B cell (primary cell): Measurements from ENCODE around the gene TLE5. TPM values are rescaled to one million over a fixed set of nuclear protein-coding genes. Genes with fewer than 3 reads are reported as not detected.
A peak's percentile ranks its signal among the peaks of the same experiment; 100 is the strongest.

Experiments used
- ATAC-seq: fragments of 200-7000 bp; cut with Tn5 transposase; one replicate; pipeline ENCODE4 v1.10.0; 2021; ENCODE audit warnings: low read depth, mild to moderate bottlenecking, moderate number of reproducible peaks, moderate library complexity
- CTCF ChIA-PET: fragments of 350-600 bp; sonication (Branson Sonifier 250); formaldehyde crosslinking; loops from one replicate; lab custom pipeline; 2021; ENCODE audit warnings: antibody characterized with exemption, inconsistent platforms; lab: Charles Lee
- POLR2A ChIA-PET: fragments of 350-600 bp; sonication (Branson Sonifier 250); formaldehyde crosslinking; loops from one replicate; lab custom pipeline; 2021; ENCODE audit warnings: antibody characterized with exemption; lab: Charles Lee
- DNase-seq: peaks from one replicate; pipeline ENCODE4 v3.0.0; 2013
- H2AFZ ChIP-seq: 2 replicates; pipeline ENCODE4 v1.6.1; 2012; ENCODE audit warnings: mild to moderate bottlenecking, low read depth, low read length; ENCODE audit not compliant: insufficient read depth, poor library complexity, severe bottlenecking
- H3K27ac ChIP-seq, 2 donors: 1 replicate in 1 of 2; 2 replicates in 1 of 2; pipeline ENCODE4 v1.5.1; 2012 to 2013; ENCODE audit warnings: low read length in 2 of 2, mild to moderate bottlenecking in 2 of 2, moderate library complexity in 1 of 2
- H3K27me3 ChIP-seq, 4 experiments: fragments of 200-600 bp in 1 of 4; sonication (generic) in 1 of 4; replicated peaks in 1 of 4; 1 replicate in 2 of 4; 2 replicates in 2 of 4; pipeline versions ENCODE4 v1.6.1 to v1.7.0; 2013 to 2016; ENCODE audit warnings: low read length in 3 of 4, mild to moderate bottlenecking in 2 of 4, mixed read lengths in 1 of 4, moderate library complexity in 1 of 4; ENCODE audit not compliant: insufficient read depth in 4 of 4, control insufficient read depth in 3 of 4; ENCODE audit errors: control extremely low read depth in 1 of 4
- H3K36me3 ChIP-seq, 2 experiments: replicated peaks in 1 of 2; 1 replicate in 1 of 2; 2 replicates in 1 of 2; pipeline versions ENCODE4 v1.6.1 to v1.7.1; 2013; ENCODE audit warnings: low read length in 1 of 2; ENCODE audit not compliant: insufficient read depth in 2 of 2, control insufficient read depth in 1 of 2; ENCODE audit errors: control extremely low read depth in 1 of 2, extremely low read depth in 1 of 2
- H3K4me1 ChIP-seq, 2 donors: fragments of 200-600 bp in 1 of 2; sonication (generic) in 1 of 2; 1 replicate in 1 of 2; 2 replicates in 1 of 2; pipeline versions ENCODE4 v1.5.1 to v1.6.1; 2013 to 2017; ENCODE audit warnings: low read length in 2 of 2; ENCODE audit not compliant: control insufficient read depth in 2 of 2, insufficient read depth in 2 of 2
- H3K4me2 ChIP-seq: replicated peaks from 2 replicates; pipeline ENCODE3; 2012; ENCODE audit warnings: mild to moderate bottlenecking, low read depth, low read length; ENCODE audit not compliant: poor library complexity, severe bottlenecking
- H3K4me3 ChIP-seq, 5 experiments: fragments of 200-600 bp in 1 of 5; sonication (generic) in 1 of 5; 1 replicate in 3 of 5; 2 replicates in 2 of 5; pipeline versions ENCODE4 v1.5.1 to v1.7.0; 2011 to 2016; ENCODE audit warnings: low read length in 4 of 5, mild to moderate bottlenecking in 4 of 5, low read depth in 2 of 5, control low read depth in 1 of 5, moderate library complexity in 1 of 5; ENCODE audit not compliant: insufficient read depth in 1 of 5; ENCODE audit errors: control extremely low read depth in 1 of 5, extremely low read depth in 1 of 5
- H3K79me2 ChIP-seq: fragments of 200-600 bp; sonication (generic); one replicate; pipeline ENCODE4 v1.6.0; 2016; ENCODE audit warnings: low read length; ENCODE audit not compliant: control insufficient read depth, insufficient read depth
- H3K9ac ChIP-seq: fragments of 200-600 bp; sonication (generic); 2 replicates; pipeline ENCODE4 v1.6.1; 2017; ENCODE audit warnings: mild to moderate bottlenecking, low read length, moderate library complexity
- H3K9me3 ChIP-seq, 3 donors: one replicate each; pipeline versions ENCODE4 v1.6.1 to v1.7.1; 2013; ENCODE audit warnings: low read length in 2 of 3; ENCODE audit not compliant: control insufficient read depth in 2 of 3, insufficient read depth in 1 of 3; ENCODE audit errors: control extremely low read depth in 1 of 3
- H4K20me1 ChIP-seq: 2 replicates; pipeline ENCODE4 v1.6.0; 2012; ENCODE audit warnings: mild to moderate bottlenecking, low read length; ENCODE audit not compliant: insufficient read depth, control insufficient read depth, poor library complexity, severe bottlenecking
- H3K27ac Mint-ChIP-seq: one replicate; pipeline ENCODE4 v1.8.0; 2021; ENCODE audit warnings: mixed read lengths
- H3K27me3 Mint-ChIP-seq: one replicate; pipeline ENCODE4 v1.8.0; 2021; ENCODE audit warnings: mixed read lengths
- H3K4me1 Mint-ChIP-seq: one replicate; pipeline ENCODE4 v1.8.0; 2021; ENCODE audit warnings: mixed read lengths
- H3K4me3 Mint-ChIP-seq: one replicate; pipeline ENCODE4 v1.8.0; 2021; ENCODE audit warnings: mixed read lengths
- H3K9me3 Mint-ChIP-seq: one replicate; pipeline ENCODE4 v1.8.0; 2022; ENCODE audit warnings: mixed read lengths; ENCODE audit not compliant: insufficient read depth
- CTCF ChIP-seq: fragments of 200-600 bp; IDR thresholded peaks from one replicate; pipeline ENCODE4 v1.8.0; 2022; ENCODE audit warnings: antibody characterized with exemption, mild to moderate bottlenecking
- EZH2 ChIP-seq: IDR thresholded peaks from 2 replicates; pipeline ENCODE4 v1.6.1; 2012; ENCODE audit warnings: borderline replicate concordance, low read depth, mild to moderate bottlenecking, moderate library complexity, low read length; ENCODE audit not compliant: insufficient read depth, poor library complexity, severe bottlenecking
- WGBS: methylation state at CpG from one replicate; pipeline ENCODE4 v1.1.5; 2013; ENCODE audit warnings: missing lambda C conversion rate; ENCODE audit not compliant: insufficient coverage; 5-methylcytosine and 5-hydroxymethylcytosine counted together
- intact Hi-C: fragments of 100-400 bp; cut with micrococcal nuclease; formaldehyde crosslinking; loops from one replicate; pipeline ENCODE4 v1.10.0; 2022
- polyA plus RNA-seq: library from polyadenylated mRNA; depleted of rRNA; stranded (reverse); fragments of >200 nt; gene quantifications from 2 replicates; pipeline ENCODE4 v1.2.3, GENCODE V29; 2012
- total RNA-seq, 2 donors: library from RNA; stranded (reverse); fragments of 120-200 nt in 1 of 2; gene quantifications; 1 replicate in 1 of 2; 2 replicates in 1 of 2; pipeline versions ENCODE4 v1.2.3 to v1.2.4, GENCODE V29; 2013 to 2022

The TLE5 gene
- total and polyA plus RNA-seq, 2 donors (not counting 1 experiment from before 2014, with no cell fraction given): 697 to 1,132 TPM

DNA sequence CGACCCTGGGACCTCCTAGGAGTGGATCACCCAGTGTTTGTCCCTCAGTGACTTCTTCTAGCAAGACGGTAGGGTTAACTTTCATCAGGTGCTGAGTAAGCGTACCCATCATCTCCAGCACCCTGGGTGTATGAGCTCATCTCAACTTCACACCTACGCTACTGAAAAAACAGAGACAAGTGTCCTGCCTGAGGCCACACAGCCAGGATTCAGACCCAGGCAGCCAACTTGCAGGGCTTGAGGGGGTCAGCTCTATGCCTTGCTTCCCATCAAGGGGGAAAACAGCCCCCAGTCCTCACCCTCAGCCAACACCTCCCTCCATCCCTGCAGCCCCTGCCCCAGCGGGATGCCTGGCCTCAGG lies 37.8 kb downstream of the TLE5 start:
- no peak overlapping the region for H3K27ac ChIP-seq
- intact Hi-C loops: no loop called here
- peak overlapping the region; percentile 41 for H3K4me2 ChIP-seq
- no peaks in the 10 kb centered on the region for H4K20me1 ChIP-seq
- Mint-ChIP-seq H3K27ac (no peak overlapping the region), H3K27me3 (peaks cover 45% of the 10 kb centered on the region), H3K4me1 (peaks cover 15% of the 10 kb centered on the region), H3K4me3 (no peak overlapping the region), H3K9me3 (no peaks in the 10 kb centered on the region)
- H3K36me3 ChIP-seq: no peaks in the 10 kb centered on the region
- DNase-seq (no peak), ATAC-seq (no peak)
- H3K27me3 ChIP-seq: peaks cover 0 to 50% (median 25%) of the 10 kb centered on the region in 4 experiments
- H3K9me3 ChIP-seq: peaks cover 0 to 9% (median 2%) of the 10 kb centered on the region in 3 donors
- 31% methylated on average over 3 of the region's 5 CpGs for WGBS
- ChIA-PET POLR2A (interaction anchor here (1.0 kb wide), 1 partner anchor 11 kb away, joined by 3 read pairs; no protein-coding TSS in a partner anchor), CTCF (interaction anchor here (1.4 kb wide), 1 partner anchor 62 kb away, joined by 6 read pairs; no protein-coding TSS in a partner anchor)
- no peaks in the 10 kb centered on the region for H3K79me2 ChIP-seq
- H3K4me1 ChIP-seq: peaks cover 21 to 26% of the 10 kb centered on the region in 2 donors
- no peak overlapping the region for H2AFZ ChIP-seq
- no peak overlapping the region for H3K4me3 ChIP-seq
- TF ChIP-seq CTCF (no peak), EZH2 (no peak)
- H3K9ac ChIP-seq: no peak overlapping the region

GRCh38 chr19:3020321-3020960 lies 41.9 kb downstream of the TLE5 start:
- 88% methylated on average over 13 of the region's 18 CpGs for WGBS
- no peaks in the 10 kb centered on the region for H3K9me3 ChIP-seq
- H4K20me1 ChIP-seq: no peaks in the 10 kb centered on the region
- DNase-seq (no peak), ATAC-seq (no peak)
- intact Hi-C loops: no loop called here
- POLR2A ChIA-PET: interaction anchor here (0.7 kb wide), 1 partner anchor 19 kb away, joined by 15 read pairs; no protein-coding TSS in a partner anchor
- no peak overlapping the region for H2AFZ ChIP-seq
- no peak overlapping the region for H3K4me3 Mint-ChIP-seq
- peaks cover 10% of the 10 kb centered on the region for H3K4me1 Mint-ChIP-seq
- H3K4me3 ChIP-seq: no peak overlapping the region
- peaks cover 26% of the 10 kb centered on the region for H3K27me3 Mint-ChIP-seq
- H3K9me3 Mint-ChIP-seq: no peaks in the 10 kb centered on the region
- no peaks in the 10 kb centered on the region for H3K36me3 ChIP-seq
- H3K4me2 ChIP-seq: no peak overlapping the region
- H3K9ac ChIP-seq: no peak overlapping the region
- H3K79me2 ChIP-seq: no peaks in the 10 kb centered on the region
- H3K27ac Mint-ChIP-seq: no peak overlapping the region
- H3K27ac ChIP-seq: no peak overlapping the region
- TF ChIP-seq CTCF: no peak
- peaks cover 10 to 11% of the 10 kb centered on the region in 2 donors for H3K4me1 ChIP-seq
- H3K27me3 ChIP-seq: peaks cover 0 to 16% (median 7%) of the 10 kb centered on the region in 4 experiments
- CTCF ChIA-PET: no interaction called here
